H9 (cell line): ENCODE results near the gene FRMD1. TPM values are rescaled to one million over a fixed set of nuclear protein-coding genes. Genes with fewer than 3 reads are reported as not detected.

Experiments
- DNase-seq: peaks from one replicate; pipeline ENCODE4 v3.0.0-alpha.2; 2017
- H2AFZ ChIP-seq: one replicate; pipeline ENCODE4 v1.6.1; 2013; ENCODE audit warnings: mild to moderate bottlenecking, low read length, control low read depth, moderate library complexity
- H2AK5ac ChIP-seq: 2 replicates; pipeline ENCODE4 v1.6.1; 2013; ENCODE audit warnings: low read length, control low read depth, mixed read lengths; ENCODE audit not compliant: insufficient read length
- H2BK120ac ChIP-seq: one replicate; pipeline ENCODE4 v1.6.1; 2013; ENCODE audit warnings: low read depth, mild to moderate bottlenecking, low read length, control low read depth, inconsistent platforms; ENCODE audit not compliant: poor library complexity, severe bottlenecking
- H2BK12ac ChIP-seq: 2 replicates; pipeline ENCODE4 v1.6.1; 2013; ENCODE audit warnings: low read length, control low read depth, mixed read lengths, low read depth; ENCODE audit not compliant: insufficient read length
- H2BK15ac ChIP-seq: 2 replicates; pipeline ENCODE4 v1.6.1; 2013; ENCODE audit warnings: low read depth, low read length, control low read depth
- H2BK20ac ChIP-seq: one replicate; pipeline ENCODE4 v1.6.1; 2013; ENCODE audit warnings: low read depth, mild to moderate bottlenecking, low read length, control low read depth, inconsistent platforms; ENCODE audit not compliant: poor library complexity, severe bottlenecking
- H2BK5ac ChIP-seq: 2 replicates; pipeline ENCODE4 v1.6.1; 2013; ENCODE audit warnings: low read length, control low read depth, mixed read lengths; ENCODE audit not compliant: insufficient read length
- H3K14ac ChIP-seq: 2 replicates; pipeline ENCODE4 v1.6.1; 2013; ENCODE audit warnings: low read length, control low read depth; ENCODE audit not compliant: insufficient read depth
- H3K18ac ChIP-seq: 2 replicates; pipeline ENCODE4 v1.6.1; 2013; ENCODE audit warnings: low read depth, mild to moderate bottlenecking, mixed read lengths, low read length, control low read depth; ENCODE audit not compliant: insufficient read length
- H3K23ac ChIP-seq: 2 replicates; pipeline ENCODE4 v1.6.1; 2013; ENCODE audit warnings: low read length, control low read depth, mixed read lengths, low read depth; ENCODE audit not compliant: insufficient read length
- H3K23me2 ChIP-seq: 2 replicates; pipeline ENCODE4 v1.6.1; 2013; ENCODE audit warnings: low read depth, mild to moderate bottlenecking, mixed read lengths, low read length, control low read depth; ENCODE audit not compliant: insufficient read length, poor library complexity, severe bottlenecking
- H3K27ac ChIP-seq: 2 replicates; pipeline ENCODE4 v1.5.1; 2013; ENCODE audit warnings: low read length, control low read depth, mixed read lengths, low read depth; ENCODE audit not compliant: insufficient read length
- H3K27me3 ChIP-seq: 2 replicates; pipeline ENCODE4 v1.6.1; 2013; ENCODE audit warnings: low read length, control low read depth, inconsistent platforms; ENCODE audit not compliant: insufficient read depth
- H3K4ac ChIP-seq: 2 replicates; pipeline ENCODE4 v1.6.1; 2013; ENCODE audit warnings: low read depth, mild to moderate bottlenecking, control low read depth, inconsistent platforms, low read length, moderate library complexity
- H3K4me1 ChIP-seq: 2 replicates; pipeline ENCODE4 v1.6.1; 2013; ENCODE audit warnings: low read length, control low read depth, inconsistent platforms; ENCODE audit not compliant: insufficient read depth
- H3K4me2 ChIP-seq: 2 replicates; pipeline ENCODE4 v1.6.1; 2013; ENCODE audit warnings: low read length, control low read depth, mixed read lengths; ENCODE audit not compliant: insufficient read length, insufficient read depth
- H3K56ac ChIP-seq: 2 replicates; pipeline ENCODE4 v1.6.1; 2013; ENCODE audit warnings: low read depth, mild to moderate bottlenecking, mixed read lengths, low read length, control low read depth; ENCODE audit not compliant: insufficient read length
- H3K79me1 ChIP-seq: 2 replicates; pipeline ENCODE4 v1.6.1; 2013; ENCODE audit warnings: low read depth, mild to moderate bottlenecking, moderate library complexity, low read length, control low read depth, inconsistent platforms; ENCODE audit not compliant: insufficient read depth, poor library complexity, severe bottlenecking
- H3K79me2 ChIP-seq: 2 replicates; pipeline ENCODE4 v1.6.1; 2013; ENCODE audit warnings: low read length, control low read depth, inconsistent platforms; ENCODE audit not compliant: insufficient read depth
- H3K9ac ChIP-seq: 2 replicates; pipeline ENCODE4 v1.6.1; 2013; ENCODE audit warnings: low read length, control low read depth, mixed read lengths; ENCODE audit not compliant: insufficient read length; ENCODE audit errors: extremely low read depth
- H3K9me3 ChIP-seq: one replicate; pipeline ENCODE4 v1.6.1; 2013; ENCODE audit warnings: low read depth, low read length, inconsistent platforms; ENCODE audit not compliant: control insufficient read depth
- H3T11ph ChIP-seq: one replicate; pipeline ENCODE4 v1.6.1; 2013; ENCODE audit warnings: mild to moderate bottlenecking, low read length, control low read depth, inconsistent platforms
- H4K20me1 ChIP-seq: one replicate; pipeline ENCODE4 v1.6.1; 2013; ENCODE audit not compliant: control insufficient read depth, insufficient read length, insufficient read depth
- H4K5ac ChIP-seq: 2 replicates; pipeline ENCODE4 v1.6.1; 2013; ENCODE audit warnings: low read depth, mild to moderate bottlenecking, mixed read lengths, low read length, control low read depth; ENCODE audit not compliant: insufficient read length
- H4K8ac ChIP-seq: replicated peaks from 2 replicates; pipeline ENCODE4 v1.6.1; 2013; ENCODE audit warnings: low read length, control low read depth, mixed read lengths, low read depth; ENCODE audit not compliant: insufficient read length
- H4K91ac ChIP-seq: 2 replicates; pipeline ENCODE4 v1.6.1; 2013; ENCODE audit warnings: low read depth, mild to moderate bottlenecking, moderate library complexity, mixed read lengths, low read length, control low read depth; ENCODE audit not compliant: insufficient read length
- H3K27ac Mint-ChIP-seq, 3 experiments: 2 replicates in 2 of 3; 3 replicates in 1 of 3; pipeline ENCODE4 v1.8.0; 2020 to 2021; ENCODE audit warnings: mixed read lengths in 3 of 3, mild to moderate bottlenecking in 1 of 3, moderate library complexity in 1 of 3
- H3K27me3 Mint-ChIP-seq: 2 replicates; pipeline ENCODE4 v1.8.0; 2021; ENCODE audit warnings: low read depth, mild to moderate bottlenecking, moderate library complexity, mixed read lengths
- H3K36me3 Mint-ChIP-seq, 3 experiments: 2 replicates in 2 of 3; 3 replicates in 1 of 3; pipeline ENCODE4 v1.8.0; 2020 to 2021; ENCODE audit warnings: low read depth in 3 of 3, mixed read lengths in 3 of 3; ENCODE audit not compliant: insufficient read depth in 1 of 3
- H3K4me1 Mint-ChIP-seq, 2 experiments: 2 replicates each; pipeline ENCODE4 v1.8.0; 2020; ENCODE audit warnings: mixed read lengths in 2 of 2
- H3K4me3 Mint-ChIP-seq, 2 experiments: 2 replicates in 1 of 2; 3 replicates in 1 of 2; pipeline ENCODE4 v1.8.0; 2020 to 2021; ENCODE audit warnings: mild to moderate bottlenecking in 2 of 2, mixed read lengths in 2 of 2, moderate library complexity in 1 of 2
- H3K9me3 Mint-ChIP-seq, 2 experiments: 2 replicates in 1 of 2; 3 replicates in 1 of 2; pipeline ENCODE4 v1.8.0; 2020; ENCODE audit warnings: mild to moderate bottlenecking in 2 of 2, mixed read lengths in 2 of 2, moderate library complexity in 1 of 2
- CTCF ChIP-seq: fragments of 200-600 bp; sonication (generic); conservative IDR thresholded peaks from 3 replicates; pipeline ENCODE4 v1.8.0; 2021; ENCODE audit warnings: antibody characterized with exemption, mild to moderate bottlenecking
- WGBS: extraction: QIAGEN DNeasy Blood & Tissue Kit; methylation state at CpG from one replicate; pipeline ENCODE4 v1.1.7; 2013; ENCODE audit warnings: missing lambda C conversion rate, low lambda C conversion rate, mixed read lengths; ENCODE audit not compliant: insufficient read length; ENCODE audit errors: extremely low coverage; 5-methylcytosine and 5-hydroxymethylcytosine counted together
- total RNA-seq: library from RNA; stranded (reverse); gene quantifications from 2 replicates; pipeline ENCODE4 v1.2.1, GENCODE V29; 2021

Gene FRMD1
- total RNA-seq, 1 experiment from 2014 or later = not detected

- Histone ChIP-seq H4K8ac (no peak overlapping the region), H3K79me2 (no peaks in the 10 kb centered on the region), H3K23me2 (no peaks in the 10 kb centered on the region), H3K4ac (no peak overlapping the region), H2BK20ac (no peak overlapping the region), H3K14ac (no peak overlapping the region), H4K91ac (no peak overlapping the region), H2AFZ (no peak overlapping the region), H4K5ac (no peak overlapping the region), H2AK5ac (no peak overlapping the region), H2BK5ac (no peak overlapping the region), H3K4me2 (no peak overlapping the region), H3K23ac (no peak overlapping the region), H2BK12ac (no peak overlapping the region), H3K9ac (no peak overlapping the region), H4K20me1 (no peaks in the 10 kb centered on the region), H3T11ph (no peak overlapping the region), H3K27me3 (no peaks in the 10 kb centered on the region), H3K4me1 (no peaks in the 10 kb centered on the region), H3K18ac (no peak overlapping the region), H3K9me3 (no peaks in the 10 kb centered on the region), H2BK120ac (no peak overlapping the region), H2BK15ac (no peak overlapping the region), H3K79me1 (no peaks in the 10 kb centered on the region), H3K56ac (no peak overlapping the region), H3K27ac (no peak overlapping the region)
- no peak for TF ChIP-seq CTCF
- WGBS = no CpG with 5 or more reads among the region's 24 CpGs
- H3K4me1 Mint-ChIP-seq = peaks cover 10 to 30% of the 10 kb centered on the region in 2 experiments
- H3K36me3 Mint-ChIP-seq = no peaks in the 10 kb centered on the region
- H3K27me3 Mint-ChIP-seq = no peaks in the 10 kb centered on the region
- no peak for DNase-seq
- H3K4me3 Mint-ChIP-seq = no peak overlapping the region
- no peaks in the 10 kb centered on the region; a peak in 1 of 5 replicates for H3K9me3 Mint-ChIP-seq
- no peak overlapping the region; a peak in 1 of 7 replicates for H3K27ac Mint-ChIP-seq
These were observed 1.5 kb upstream of the FRMD1 start for GRCh38 chr6:168080393-168081077.
